ENCODE measurements around the gene PCYT1A. TPM values are rescaled to one million over a fixed set of nuclear protein-coding genes. Genes with fewer than 3 reads are reported as not detected.

The PCYT1A gene
- total RNA-seq, 1 experiment from 2014 or later, result 28.5 TPM

DNA sequence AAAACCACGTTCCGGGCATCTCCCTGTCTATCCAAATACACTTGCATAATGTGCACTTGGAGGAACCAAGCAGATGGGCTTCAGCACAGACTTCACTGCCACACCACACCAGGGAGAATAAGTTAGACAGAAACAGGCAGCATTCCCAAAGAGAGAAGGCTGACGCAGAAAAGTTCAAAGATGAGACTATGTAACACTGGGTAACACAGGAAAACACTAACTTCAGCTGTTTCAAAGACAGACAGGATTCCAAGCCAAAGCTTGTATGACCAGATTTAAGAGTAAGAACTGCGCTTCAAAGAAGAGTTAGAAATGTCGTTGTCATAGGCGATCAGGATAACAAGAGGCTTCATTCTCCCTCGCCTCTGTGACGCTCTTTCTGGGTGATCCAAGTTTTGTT is 51.3 kb downstream of the PCYT1A start (continued):
- TF ChIP-seq, protein P1, sequence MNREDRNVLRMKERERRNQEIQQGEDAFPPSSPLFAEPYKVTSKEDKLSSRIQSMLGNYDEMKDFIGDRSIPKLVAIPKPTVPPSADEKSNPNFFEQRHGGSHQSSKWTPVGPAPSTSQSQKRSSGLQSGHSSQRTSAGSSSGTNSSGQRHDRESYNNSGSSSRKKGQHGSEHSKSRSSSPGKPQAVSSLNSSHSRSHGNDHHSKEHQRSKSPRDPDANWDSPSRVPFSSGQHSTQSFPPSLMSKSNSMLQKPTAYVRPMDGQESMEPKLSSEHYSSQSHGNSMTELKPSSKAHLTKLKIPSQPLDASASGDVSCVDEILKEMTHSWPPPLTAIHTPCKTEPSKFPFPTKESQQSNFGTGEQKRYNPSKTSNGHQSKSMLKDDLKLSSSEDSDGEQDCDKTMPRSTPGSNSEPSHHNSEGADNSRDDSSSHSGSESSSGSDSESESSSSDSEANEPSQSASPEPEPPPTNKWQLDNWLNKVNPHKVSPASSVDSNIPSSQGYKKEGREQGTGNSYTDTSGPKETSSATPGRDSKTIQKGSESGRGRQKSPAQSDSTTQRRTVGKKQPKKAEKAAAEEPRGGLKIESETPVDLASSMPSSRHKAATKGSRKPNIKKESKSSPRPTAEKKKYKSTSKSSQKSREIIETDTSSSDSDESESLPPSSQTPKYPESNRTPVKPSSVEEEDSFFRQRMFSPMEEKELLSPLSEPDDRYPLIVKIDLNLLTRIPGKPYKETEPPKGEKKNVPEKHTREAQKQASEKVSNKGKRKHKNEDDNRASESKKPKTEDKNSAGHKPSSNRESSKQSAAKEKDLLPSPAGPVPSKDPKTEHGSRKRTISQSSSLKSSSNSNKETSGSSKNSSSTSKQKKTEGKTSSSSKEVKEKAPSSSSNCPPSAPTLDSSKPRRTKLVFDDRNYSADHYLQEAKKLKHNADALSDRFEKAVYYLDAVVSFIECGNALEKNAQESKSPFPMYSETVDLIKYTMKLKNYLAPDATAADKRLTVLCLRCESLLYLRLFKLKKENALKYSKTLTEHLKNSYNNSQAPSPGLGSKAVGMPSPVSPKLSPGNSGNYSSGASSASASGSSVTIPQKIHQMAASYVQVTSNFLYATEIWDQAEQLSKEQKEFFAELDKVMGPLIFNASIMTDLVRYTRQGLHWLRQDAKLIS (CRISPR knock-in tag; IDR thresholded peaks at IDR 0.05; ENCODE audit: borderline replicate concordance), result no peak

DNA sequence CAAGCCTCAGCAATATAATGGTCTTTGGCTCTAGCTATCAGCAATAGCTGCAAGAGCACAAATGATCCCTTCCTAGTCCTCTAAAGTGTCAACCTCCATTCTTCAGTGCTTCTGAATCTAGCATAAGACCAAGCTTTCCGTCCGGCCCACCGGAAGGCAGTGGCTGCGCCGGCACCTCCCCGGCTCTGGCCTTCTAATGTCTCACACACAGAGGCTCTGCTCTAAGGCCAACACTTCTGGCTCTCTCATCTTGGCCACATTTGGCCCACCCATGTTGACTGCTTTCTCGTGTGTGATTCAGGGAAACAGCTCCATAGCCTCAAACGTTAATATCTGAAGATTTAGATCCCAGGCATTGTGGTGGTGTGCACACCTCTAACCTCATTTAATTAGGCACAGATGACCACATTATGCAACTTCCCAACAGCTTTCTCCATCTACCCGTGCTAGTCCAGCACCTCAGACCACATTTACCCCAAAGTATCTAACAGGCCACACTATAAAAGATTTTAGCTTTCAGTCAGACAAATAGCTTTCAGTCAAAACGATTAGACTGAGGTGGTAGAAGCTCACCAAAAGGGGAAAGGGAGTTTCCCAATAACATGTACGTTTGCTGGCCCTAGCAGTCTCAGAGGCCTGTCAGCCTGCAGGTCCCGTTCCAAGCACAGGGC is 51.9 kb downstream of the PCYT1A start:
- H3K4me1 Mint-ChIP-seq, result peaks cover 9% of the 10 kb centered on the region
- TF ChIP-seq ZNF232 (CRISPR knock-in tag; IDR thresholded peaks at IDR 0.05) (no peak), KAT7 (CRISPR knock-in tag; IDR thresholded peaks at IDR 0.05; ENCODE audit: borderline replicate concordance) (no peak), ZNF121 (CRISPR knock-in tag; IDR thresholded peaks at IDR 0.05) (no peak), NR2C2 (CRISPR knock-in tag; IDR thresholded peaks at IDR 0.05) (no peak)
- TF ChIP-seq, protein P2, sequence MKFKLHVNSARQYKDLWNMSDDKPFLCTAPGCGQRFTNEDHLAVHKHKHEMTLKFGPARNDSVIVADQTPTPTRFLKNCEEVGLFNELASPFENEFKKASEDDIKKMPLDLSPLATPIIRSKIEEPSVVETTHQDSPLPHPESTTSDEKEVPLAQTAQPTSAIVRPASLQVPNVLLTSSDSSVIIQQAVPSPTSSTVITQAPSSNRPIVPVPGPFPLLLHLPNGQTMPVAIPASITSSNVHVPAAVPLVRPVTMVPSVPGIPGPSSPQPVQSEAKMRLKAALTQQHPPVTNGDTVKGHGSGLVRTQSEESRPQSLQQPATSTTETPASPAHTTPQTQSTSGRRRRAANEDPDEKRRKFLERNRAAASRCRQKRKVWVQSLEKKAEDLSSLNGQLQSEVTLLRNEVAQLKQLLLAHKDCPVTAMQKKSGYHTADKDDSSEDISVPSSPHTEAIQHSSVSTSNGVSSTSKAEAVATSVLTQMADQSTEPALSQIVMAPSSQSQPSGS (CRISPR knock-in tag; IDR thresholded peaks at IDR 0.05; ENCODE audit: borderline replicate concordance, low read depth), result no peak
- CTCF ChIA-PET, result no interaction called here
- H3K27ac Mint-ChIP-seq, result no peak overlapping the region
- no peaks in the 10 kb centered on the region for H3K27me3 Mint-ChIP-seq (ENCODE audit: low read depth)
- no peaks in the 10 kb centered on the region for H3K36me3 Mint-ChIP-seq
- DNase-seq (ENCODE audit: low spot score), result no peak
- no peaks in the 10 kb centered on the region for H3K9me3 Mint-ChIP-seq
- POLR2A ChIA-PET, result no interaction called here
- H3K4me3 Mint-ChIP-seq, result no peak overlapping the region
- ATAC-seq, result no peak

DNA sequence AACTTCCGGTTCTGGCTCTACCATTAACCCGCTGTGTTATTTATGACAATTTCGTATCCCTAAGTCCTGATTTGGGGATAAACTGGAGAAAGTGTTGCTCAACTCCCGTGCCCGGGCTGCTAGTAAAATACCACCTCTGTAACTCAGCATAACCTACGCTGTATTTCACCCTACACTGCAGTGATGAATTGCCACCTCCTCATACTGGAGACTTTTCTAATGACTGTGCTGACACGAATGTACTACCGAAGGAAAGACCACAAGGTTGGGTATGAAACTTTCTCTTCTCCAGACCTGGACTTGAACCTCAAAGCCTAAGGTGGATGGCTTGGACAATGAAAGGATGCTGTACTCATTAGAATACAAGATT is 54.7 kb downstream of the PCYT1A start:
- Mint-ChIP-seq H3K27ac (0 out of 2 replicates have a peak overlapping the region, but pooled peaks have one; percentile 54), H3K9me3 (no peaks in the 10 kb centered on the region), H3K4me1 (peaks cover under 1% of the 10 kb centered on the region; the same call in 1 of the 2 replicates), H3K36me3 (no peaks in the 10 kb centered on the region), H3K4me3 (no peak overlapping the region), H3K27me3 (ENCODE audit: low read depth) (no peaks in the 10 kb centered on the region)
- DNase-seq (ENCODE audit: low spot score) (no peak), ATAC-seq (no peak)
- ChIA-PET CTCF (interaction anchor here (0.8 kb wide), 1 partner anchor 21 kb away, joined by 3 read pairs; no protein-coding TSS in a partner anchor), POLR2A (no interaction called here)
- TF ChIP-seq, protein P3, sequence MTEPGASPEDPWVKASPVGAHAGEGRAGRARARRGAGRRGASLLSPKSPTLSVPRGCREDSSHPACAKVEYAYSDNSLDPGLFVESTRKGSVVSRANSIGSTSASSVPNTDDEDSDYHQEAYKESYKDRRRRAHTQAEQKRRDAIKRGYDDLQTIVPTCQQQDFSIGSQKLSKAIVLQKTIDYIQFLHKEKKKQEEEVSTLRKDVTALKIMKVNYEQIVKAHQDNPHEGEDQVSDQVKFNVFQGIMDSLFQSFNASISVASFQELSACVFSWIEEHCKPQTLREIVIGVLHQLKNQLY (CRISPR knock-in tag; IDR thresholded peaks at IDR 0.05), result no peak
- TF ChIP-seq, protein P4, sequence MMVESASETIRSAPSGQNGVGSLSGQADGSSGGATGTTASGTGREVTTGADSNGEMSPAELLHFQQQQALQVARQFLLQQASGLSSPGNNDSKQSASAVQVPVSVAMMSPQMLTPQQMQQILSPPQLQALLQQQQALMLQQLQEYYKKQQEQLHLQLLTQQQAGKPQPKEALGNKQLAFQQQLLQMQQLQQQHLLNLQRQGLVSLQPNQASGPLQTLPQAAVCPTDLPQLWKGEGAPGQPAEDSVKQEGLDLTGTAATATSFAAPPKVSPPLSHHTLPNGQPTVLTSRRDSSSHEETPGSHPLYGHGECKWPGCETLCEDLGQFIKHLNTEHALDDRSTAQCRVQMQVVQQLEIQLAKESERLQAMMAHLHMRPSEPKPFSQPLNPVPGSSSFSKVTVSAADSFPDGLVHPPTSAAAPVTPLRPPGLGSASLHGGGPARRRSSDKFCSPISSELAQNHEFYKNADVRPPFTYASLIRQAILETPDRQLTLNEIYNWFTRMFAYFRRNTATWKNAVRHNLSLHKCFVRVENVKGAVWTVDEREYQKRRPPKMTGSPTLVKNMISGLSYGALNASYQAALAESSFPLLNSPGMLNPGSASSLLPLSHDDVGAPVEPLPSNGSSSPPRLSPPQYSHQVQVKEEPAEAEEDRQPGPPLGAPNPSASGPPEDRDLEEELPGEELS (CRISPR knock-in tag; IDR thresholded peaks at IDR 0.05), result no peak
- TF ChIP-seq RELA (CRISPR knock-in tag; IDR thresholded peaks at IDR 0.05; ENCODE audit: borderline replicate concordance) (no peak), ZBTB21 (CRISPR knock-in tag; IDR thresholded peaks at IDR 0.05; ENCODE audit: borderline replicate concordance) (no peak), JAZF1 (CRISPR knock-in tag; IDR thresholded peaks at IDR 0.05) (no peak), KAT7 (CRISPR knock-in tag; IDR thresholded peaks at IDR 0.05; ENCODE audit: borderline replicate concordance) (no peak), NR1H2 (CRISPR knock-in tag; IDR thresholded peaks at IDR 0.05) (no peak), HMGA2 (CRISPR knock-in tag; IDR thresholded peaks at IDR 0.05) (no peak), ZNF138 (CRISPR knock-in tag; conservative IDR thresholded peaks at IDR 0.05) (no peak), JUN (CRISPR knock-in tag; IDR thresholded peaks at IDR 0.05) (no peak), CREB1 (CRISPR knock-in tag; IDR thresholded peaks at IDR 0.05) (no peak), ZNF671 (CRISPR knock-in tag; IDR thresholded peaks at IDR 0.05) (no peak), ATF1 (CRISPR knock-in tag; IDR thresholded peaks at IDR 0.05) (no peak), ETV6 (CRISPR knock-in tag; IDR thresholded peaks at IDR 0.05) (no peak), ZNF317 (CRISPR knock-in tag; IDR thresholded peaks at IDR 0.05; ENCODE audit: borderline replicate concordance, low read depth) (no peak), ELF4 (CRISPR knock-in tag; IDR thresholded peaks at IDR 0.05; ENCODE audit: low read depth) (no peak)
- TF ChIP-seq, protein P5, sequence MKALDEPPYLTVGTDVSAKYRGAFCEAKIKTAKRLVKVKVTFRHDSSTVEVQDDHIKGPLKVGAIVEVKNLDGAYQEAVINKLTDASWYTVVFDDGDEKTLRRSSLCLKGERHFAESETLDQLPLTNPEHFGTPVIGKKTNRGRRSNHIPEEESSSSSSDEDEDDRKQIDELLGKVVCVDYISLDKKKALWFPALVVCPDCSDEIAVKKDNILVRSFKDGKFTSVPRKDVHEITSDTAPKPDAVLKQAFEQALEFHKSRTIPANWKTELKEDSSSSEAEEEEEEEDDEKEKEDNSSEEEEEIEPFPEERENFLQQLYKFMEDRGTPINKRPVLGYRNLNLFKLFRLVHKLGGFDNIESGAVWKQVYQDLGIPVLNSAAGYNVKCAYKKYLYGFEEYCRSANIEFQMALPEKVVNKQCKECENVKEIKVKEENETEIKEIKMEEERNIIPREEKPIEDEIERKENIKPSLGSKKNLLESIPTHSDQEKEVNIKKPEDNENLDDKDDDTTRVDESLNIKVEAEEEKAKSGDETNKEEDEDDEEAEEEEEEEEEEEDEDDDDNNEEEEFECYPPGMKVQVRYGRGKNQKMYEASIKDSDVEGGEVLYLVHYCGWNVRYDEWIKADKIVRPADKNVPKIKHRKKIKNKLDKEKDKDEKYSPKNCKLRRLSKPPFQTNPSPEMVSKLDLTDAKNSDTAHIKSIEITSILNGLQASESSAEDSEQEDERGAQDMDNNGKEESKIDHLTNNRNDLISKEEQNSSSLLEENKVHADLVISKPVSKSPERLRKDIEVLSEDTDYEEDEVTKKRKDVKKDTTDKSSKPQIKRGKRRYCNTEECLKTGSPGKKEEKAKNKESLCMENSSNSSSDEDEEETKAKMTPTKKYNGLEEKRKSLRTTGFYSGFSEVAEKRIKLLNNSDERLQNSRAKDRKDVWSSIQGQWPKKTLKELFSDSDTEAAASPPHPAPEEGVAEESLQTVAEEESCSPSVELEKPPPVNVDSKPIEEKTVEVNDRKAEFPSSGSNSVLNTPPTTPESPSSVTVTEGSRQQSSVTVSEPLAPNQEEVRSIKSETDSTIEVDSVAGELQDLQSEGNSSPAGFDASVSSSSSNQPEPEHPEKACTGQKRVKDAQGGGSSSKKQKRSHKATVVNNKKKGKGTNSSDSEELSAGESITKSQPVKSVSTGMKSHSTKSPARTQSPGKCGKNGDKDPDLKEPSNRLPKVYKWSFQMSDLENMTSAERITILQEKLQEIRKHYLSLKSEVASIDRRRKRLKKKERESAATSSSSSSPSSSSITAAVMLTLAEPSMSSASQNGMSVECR (CRISPR knock-in tag; IDR thresholded peaks at IDR 0.05; ENCODE audit: borderline replicate concordance), result no peak
